GM10847 (cell line): Measurements from ENCODE around the gene CLN5.

Experiments
- POLR2A ChIP-seq: IDR thresholded peaks from 2 replicates; pipeline ENCODE4 v1.6.1; 2011; ENCODE audit not compliant: insufficient read length; ENCODE audit errors: extremely low read depth

CLN5 gene

DNA sequence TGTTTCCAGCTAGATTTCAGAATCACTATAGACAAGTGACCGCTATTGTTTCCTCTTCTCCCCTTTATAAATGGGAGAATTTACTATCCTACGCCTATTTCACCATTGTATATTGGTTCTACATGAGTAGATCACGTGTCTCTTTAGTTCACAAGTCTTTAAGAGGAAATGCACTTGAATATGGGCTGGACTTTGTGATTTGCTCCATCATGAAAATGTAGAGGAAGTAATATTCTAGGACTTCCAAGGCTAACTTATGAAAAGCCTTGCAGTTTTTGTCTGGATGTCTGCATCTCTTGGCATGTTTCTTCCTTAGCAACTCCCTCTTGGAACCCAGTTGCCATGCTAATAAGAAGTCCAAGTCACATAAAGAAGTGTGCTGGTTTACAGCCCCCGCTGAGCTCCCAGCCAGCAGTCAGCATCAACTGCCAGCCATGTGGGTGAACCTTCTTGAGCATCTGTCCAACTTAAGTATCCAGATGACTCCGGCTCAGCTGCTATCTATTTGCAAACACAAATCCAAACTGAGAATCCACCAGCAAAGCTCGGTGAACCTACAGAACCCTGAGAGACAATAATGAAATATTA lies 39.9 kb downstream of the CLN5 start:
- no peak for TF ChIP-seq POLR2A

DNA sequence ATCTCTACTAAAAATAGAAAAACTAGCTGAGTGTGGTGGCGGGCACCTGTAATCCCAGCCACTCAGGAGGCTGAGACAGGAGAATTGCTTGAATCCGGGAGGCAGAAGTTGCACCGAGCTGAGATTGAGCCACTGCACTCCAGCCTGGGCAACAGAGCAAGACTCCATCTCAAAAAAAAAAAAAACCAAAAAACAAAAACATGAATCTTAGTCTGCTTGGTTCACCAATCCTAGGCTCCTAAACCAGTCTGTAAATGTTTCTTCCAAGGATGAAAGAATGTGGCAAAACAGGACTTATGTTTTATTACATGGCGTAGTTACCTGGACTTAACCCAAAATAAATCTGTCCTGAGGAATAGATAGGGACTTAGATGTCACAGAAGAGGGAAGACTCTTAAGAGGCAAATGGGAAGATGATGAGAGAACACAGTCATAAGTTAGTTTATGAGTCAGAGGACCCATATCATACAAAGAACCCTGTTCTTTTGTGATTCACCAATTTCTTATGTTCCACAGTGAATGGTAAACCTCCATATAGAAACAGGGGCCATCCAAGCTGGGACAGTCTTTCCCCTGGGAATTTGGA lies 41.9 kb downstream of the CLN5 start:
- no peak for TF ChIP-seq POLR2A

DNA sequence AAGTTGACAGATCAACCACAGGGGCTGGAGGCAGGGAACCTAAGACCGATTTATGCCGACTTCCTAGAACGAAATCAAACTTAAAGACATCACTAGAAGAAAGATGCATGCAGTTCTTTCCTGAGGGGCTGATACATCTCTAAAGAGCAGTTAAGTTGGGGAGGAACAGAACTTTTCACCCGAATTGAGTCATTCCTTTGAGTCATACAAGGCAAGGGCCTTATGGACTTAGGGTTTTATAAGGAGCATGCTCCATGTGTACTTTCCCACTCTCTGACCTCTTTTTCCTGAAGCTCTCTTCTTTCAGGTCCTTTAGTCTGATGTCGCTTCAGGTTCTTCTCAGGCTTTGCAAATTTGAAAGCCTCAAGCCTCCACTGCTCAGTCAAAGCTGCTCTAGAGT lies 43.0 kb downstream of the CLN5 start:
- no peak for TF ChIP-seq POLR2A

DNA sequence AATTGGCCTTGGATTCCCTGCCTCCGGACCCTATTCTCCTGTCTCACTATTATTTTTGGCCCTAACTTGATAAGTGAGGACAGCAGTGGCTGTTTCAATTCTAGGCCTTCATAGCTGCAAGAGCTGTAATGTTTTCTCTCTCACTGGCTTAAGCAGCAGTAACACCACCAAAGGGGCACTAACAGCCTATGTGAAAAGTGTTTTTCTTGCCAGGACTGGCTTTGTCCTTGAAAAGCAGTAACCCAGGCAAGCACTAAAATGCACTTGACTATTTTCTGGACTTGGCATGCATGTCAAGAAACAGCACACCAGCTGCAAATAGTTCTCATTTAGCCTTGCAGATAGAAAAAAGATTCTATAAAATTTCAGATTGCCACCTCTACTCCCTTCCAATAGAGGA lies 44.4 kb downstream of the CLN5 start:
- TF ChIP-seq POLR2A: no peak

DNA sequence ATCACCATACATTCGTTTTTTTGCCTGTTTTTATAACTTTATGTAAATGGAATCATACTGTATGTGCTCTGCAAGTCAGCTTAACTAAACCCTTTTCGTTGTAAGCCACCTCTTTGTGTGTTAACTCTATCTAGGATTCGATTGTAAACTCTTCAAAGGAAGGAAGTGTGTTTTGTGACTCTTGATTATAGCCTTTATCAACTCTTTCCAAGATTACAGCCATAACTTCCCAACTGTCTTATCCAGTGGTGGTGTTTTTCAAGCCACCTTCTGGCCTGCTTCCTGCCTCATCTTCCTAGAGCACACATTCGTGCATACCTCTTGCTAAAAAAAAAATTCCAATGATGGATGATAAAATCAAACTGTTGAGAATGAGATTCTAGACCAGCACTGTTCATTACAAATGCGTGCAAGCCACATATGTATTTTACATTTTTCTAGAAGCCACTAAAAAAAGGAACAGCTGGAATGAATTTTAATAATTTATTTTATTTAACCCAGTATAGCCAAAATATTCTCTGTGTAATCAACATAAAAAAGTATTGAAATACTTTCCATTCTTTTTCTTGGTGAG lies 47.1 kb downstream of the CLN5 start:
- no peak for TF ChIP-seq POLR2A

DNA sequence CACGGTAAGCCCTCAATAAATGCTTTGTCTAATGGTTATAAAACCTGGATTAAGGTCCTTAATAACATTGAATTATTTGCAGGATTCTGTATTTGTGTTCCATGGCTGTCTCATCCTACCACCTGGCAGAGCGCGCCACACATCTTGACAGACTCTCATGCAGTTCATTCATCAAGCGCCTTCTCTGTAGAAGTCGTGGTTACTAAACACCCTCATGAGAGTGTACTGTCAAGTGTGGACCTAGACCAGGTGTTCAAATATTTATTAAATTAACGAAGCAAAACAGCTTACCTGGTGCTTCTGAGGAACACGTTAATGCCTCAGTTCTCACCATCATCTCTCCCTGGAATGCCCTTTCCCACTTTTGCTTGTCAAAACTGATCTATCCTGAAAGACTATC lies 48.2 kb downstream of the CLN5 start:
- TF ChIP-seq POLR2A: no peak

DNA sequence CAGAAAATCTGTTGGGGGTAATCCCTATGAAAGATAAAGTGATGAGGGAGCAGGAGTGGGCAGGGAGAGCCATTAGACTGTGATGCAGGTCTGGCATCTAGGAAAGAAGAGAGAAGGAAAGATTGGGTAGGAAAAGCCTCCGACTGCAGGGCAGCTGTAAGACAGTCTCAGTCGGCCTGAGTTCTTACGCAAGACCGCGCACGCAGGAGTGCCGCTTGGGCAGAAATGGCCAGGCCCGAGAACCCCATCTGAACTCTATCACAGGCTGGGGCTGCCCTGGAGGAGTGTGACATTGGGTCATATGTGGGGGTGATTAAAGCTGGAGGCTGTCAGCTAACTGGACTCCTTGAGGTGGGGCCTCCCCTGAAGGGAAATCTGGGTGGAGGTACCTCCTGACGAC lies 49.0 kb downstream of the CLN5 start:
- TF ChIP-seq POLR2A: no peak

DNA sequence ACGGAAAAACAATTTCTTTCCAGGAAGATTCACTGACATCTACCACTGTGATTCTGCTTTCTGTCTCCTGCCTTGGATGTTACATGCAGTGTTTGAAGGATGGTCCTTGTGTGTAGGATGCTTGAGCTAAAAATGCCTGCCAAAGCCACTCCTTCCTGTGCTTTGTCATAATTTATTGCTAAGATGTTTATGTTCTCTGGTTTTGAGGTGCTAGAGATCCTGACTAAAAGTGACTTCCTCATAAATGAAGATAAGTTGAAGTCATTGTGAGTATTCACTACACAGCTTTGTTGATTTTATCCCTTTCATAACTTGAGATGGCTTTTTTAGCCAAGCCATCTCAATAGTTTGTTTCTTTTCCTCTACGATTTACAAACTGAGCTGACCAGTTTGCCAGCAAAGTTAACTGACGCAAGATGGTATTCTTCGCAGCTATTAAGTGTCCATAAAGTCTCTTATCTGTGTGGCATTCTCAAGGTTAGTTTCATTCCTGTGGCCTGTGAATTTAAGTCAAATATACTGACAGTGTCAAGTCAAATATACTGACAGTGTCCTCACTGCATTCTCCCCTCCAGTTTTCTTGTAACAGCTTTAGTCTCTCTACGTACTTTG lies 50.8 kb downstream of the CLN5 start:
- no peak for TF ChIP-seq POLR2A

DNA sequence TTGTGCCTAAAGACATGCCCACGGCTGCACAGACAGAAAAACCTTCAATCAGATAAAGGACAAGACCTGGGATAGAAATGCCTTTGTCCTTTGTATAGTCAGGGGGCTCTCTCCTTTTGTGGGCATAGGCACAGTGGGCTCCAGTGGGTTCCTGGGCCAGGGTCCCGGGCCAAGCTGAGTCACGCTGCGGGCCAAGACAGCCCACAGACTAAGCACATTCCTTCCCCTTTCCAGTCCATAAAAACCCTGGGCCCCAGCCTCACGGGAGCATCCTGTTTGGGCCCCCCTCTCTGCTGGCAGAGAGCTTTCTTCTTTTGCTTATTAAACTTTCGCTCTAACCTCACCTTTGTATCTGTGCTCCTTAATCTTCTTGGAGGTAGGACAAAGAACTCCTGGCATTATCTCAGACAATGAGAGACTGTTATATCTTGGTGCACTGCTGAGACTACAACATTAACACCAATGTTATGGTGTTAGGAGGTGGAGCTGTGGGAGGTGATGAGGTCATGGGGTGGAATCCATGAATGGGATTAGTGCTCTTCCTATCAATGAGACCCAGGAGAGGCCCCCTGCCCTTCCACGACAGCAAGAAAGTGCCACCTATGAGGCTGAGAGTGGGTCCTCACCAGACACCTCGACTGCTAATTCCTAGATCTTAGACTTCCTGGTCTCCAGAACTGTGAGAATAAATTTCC lies 55.9 kb downstream of the CLN5 start:
- TF ChIP-seq POLR2A: no peak

DNA sequence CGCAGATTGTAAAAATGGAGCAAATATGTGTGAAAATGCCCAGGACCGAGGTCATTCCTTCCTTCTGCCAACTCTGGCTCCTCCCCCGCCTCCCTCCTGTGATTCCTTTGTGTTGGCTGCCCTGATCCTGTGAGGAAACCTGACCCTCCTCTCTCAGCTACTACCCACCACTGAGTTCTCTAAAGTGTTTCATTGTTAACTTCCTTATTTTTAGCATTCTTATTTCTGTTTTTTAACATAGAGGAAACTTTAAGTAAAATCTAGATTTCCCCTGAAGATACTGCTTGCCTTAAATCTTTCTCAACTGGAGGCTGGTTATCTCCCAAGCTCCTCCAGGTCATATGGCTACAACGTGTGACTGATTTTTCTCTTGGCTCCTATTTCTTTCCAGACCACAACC lies 56.8 kb downstream of the CLN5 start:
- no peak for TF ChIP-seq POLR2A

DNA sequence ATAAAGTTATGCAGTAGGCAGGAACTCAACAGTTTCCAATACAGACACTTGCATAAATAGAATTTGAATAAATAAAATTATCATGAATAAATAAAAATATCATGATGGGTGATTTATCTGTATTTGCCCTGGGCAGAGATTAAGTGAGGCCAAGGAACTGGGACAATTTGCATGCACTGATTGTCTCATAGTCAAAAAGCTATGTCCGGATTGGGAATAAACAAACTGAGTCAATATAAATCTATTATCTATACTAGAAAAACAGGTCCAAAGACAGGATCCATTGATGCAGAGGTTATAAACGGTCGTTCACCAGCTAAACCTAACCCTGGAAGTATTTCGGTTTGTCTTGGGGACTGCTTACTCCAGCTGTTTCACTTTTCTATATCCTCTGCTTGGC lies 61.3 kb downstream of the CLN5 start:
- TF ChIP-seq POLR2A: no peak
